IPS-18a (cell line): Measurements from ENCODE around the gene NTN5.
"Not testable (repeated sequence)": the region's sequence is repeated elsewhere in the genome, so short reads cannot be mapped to it uniquely, and the experiment has no call there.

Experiments
- H3K27ac ChIP-seq: one replicate; pipeline ENCODE4 v1.5.1; 2013; ENCODE audit warnings: low read length
- H3K27me3 ChIP-seq: one replicate; pipeline ENCODE4 v1.6.1; 2013; ENCODE audit warnings: mild to moderate bottlenecking, low read length; ENCODE audit not compliant: control insufficient read depth, insufficient read depth
- H3K36me3 ChIP-seq: one replicate; pipeline ENCODE4 v1.6.1; 2013; ENCODE audit warnings: low read depth, low read length; ENCODE audit not compliant: control insufficient read depth
- H3K4me1 ChIP-seq: one replicate; pipeline ENCODE4 v1.6.1; 2013; ENCODE audit warnings: low read depth, low read length; ENCODE audit not compliant: control insufficient read depth
- H3K4me3 ChIP-seq: one replicate; pipeline ENCODE4 v1.5.1; 2013; ENCODE audit warnings: low read length
- H3K9ac ChIP-seq: one replicate; pipeline ENCODE4 v1.6.1; 2013; ENCODE audit warnings: mild to moderate bottlenecking, low read length, moderate library complexity
- H3K9me3 ChIP-seq: one replicate; pipeline ENCODE4 v1.6.1; 2013; ENCODE audit warnings: low read depth, low read length; ENCODE audit not compliant: control insufficient read depth

Gene NTN5

DNA sequence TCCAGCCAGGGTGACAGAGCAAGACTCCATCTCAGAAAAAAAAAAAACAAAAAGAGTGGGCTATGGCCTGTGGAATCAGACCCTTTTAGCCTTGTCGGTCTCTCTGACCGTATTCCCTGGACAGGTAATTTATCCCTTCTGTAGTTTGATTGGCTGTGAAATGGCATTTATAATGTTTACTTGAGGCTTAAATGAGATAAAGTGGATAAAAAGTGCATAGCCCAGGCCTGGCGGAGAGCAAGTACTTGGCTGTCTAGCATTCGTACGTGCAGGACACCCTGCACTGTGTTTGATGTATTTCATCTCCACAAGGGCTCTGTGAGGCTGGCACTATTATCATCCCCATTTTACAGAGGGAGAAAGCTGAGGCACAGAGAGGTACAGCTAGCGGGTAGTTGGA lies 7.0 kb downstream of the NTN5 start:
- Histone ChIP-seq H3K4me1 (no peaks in the 10 kb centered on the region), H3K4me3 (no peak overlapping the region), H3K27ac (no peak overlapping the region), H3K36me3 (no peaks in the 10 kb centered on the region), H3K27me3 (no peaks in the 10 kb centered on the region), H3K9ac (no peak overlapping the region), H3K9me3 (no peaks in the 10 kb centered on the region)

DNA sequence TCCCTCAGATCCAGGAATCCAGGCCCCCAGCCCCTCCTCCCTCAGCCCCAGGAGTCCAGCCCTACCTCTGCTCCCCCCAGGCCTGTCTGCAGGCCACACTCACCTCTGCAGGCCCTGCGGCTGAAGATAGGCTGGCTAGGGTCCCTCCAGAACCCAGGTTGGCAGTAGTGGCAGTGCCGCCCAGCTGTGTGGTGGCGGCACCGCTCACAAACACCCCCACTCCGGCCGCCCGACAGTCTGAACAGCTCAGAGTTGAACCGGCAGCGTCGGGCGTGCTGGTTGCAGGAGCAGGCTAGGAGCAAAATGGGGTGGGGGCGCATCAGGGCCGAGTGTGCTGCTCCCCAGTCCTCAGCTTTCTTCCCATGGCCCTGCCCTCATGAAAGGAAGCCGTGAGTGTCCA lies 8.3 kb downstream of the NTN5 start:
- Histone ChIP-seq H3K27ac (no peak overlapping the region), H3K36me3 (no peaks in the 10 kb centered on the region), H3K4me3 (no peak overlapping the region), H3K4me1 (no peaks in the 10 kb centered on the region), H3K9ac (no peak overlapping the region), H3K27me3 (no peaks in the 10 kb centered on the region), H3K9me3 (no peaks in the 10 kb centered on the region)

DNA sequence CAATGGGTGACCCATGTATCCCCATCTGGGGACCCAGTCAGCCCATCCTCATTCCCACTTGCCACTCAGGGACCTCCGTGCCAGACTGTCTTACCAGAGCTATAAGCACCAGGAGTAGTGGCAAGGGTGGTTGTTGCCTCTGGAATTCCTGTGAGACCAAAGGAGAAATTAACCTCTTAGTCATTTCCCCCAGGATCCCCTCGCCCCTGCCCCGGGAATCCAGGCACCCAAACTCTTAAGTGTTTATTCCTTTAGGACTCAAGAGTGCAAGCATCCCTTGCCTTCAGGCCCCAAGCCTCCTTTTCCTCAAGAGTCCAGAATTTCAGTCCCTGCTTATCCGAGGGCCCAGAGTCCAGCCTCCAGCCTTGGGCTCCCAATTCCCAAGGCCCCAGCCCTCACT lies 9.2 kb downstream of the NTN5 start:
- Histone ChIP-seq H3K4me3 (no peak overlapping the region), H3K27ac (no peak overlapping the region), H3K4me1 (no peaks in the 10 kb centered on the region), H3K9ac (no peak overlapping the region), H3K9me3 (no peaks in the 10 kb centered on the region), H3K27me3 (no peaks in the 10 kb centered on the region), H3K36me3 (no peaks in the 10 kb centered on the region)

DNA sequence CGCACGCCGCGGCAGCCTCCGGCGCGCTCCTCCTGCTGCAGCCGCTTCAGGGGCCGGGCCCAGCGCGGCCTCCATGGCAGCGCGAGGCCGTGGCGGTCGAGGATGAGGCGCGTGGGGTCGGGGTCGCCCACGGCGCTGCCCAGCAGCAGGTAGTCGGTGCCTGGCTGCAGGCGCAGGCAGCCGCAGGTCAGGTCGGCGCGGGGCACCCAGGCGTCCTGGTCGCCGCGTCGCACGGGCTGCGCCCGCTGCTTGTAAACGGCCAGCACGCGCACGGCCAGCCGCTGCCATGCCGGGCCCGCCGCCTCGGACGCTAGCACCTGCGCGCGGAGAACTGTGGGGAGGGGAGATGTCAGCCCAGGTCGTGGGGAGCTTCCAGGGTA lies 11.1 kb downstream of the NTN5 start:
- H3K27ac ChIP-seq, result no peak overlapping the region
- H3K9me3 ChIP-seq, result no peaks in the 10 kb centered on the region
- H3K9ac ChIP-seq, result no peak overlapping the region

DNA sequence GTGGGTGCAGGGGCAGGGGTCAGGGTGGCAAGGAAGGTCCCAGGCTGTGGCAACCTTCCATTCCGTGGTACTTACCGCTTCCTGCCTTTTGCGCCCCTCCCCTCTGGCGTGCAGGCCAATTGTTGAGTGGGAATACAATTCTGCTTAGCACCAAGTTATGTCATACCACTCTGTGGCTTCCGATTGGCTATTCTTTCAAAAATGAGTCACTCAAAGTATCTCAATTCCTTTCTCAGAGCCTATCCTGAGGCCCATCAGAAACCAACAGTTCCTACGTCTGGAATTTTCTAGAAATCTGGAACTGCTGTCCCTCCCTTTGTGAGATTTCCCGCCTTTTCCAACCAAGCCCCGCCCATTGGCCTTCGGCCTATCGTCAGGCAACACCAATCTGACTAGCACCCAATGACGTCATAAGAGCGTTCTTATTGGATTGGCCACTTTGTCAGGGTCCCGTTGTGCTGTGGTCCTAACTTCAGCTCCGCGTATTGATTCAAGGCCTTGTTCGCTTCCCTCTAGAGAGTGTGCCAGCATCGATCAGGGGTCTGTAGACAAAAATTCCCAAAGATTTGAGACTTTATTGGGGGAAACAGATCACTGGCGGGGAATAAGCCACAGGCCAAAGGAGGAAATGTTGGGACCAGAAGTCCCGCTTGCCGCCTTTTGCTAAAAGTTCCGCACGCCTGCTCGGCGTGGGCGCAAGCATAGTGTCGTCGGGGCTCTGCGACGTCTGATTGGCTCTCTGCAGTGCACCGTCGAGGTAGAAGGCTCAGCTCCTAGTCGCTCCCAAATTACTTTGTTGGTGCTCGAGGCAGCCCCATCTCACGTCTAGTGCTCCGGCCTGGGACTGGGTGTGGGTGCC lies 11.7 kb downstream of the NTN5 start:
- no peak overlapping the region for H3K4me3 ChIP-seq
- no peak overlapping the region for H3K9ac ChIP-seq

More for the DNA sequence above, 11.1 kb downstream of the NTN5 start:
- Histone ChIP-seq H3K27me3 (no peaks in the 10 kb centered on the region), H3K36me3 (no peaks in the 10 kb centered on the region), H3K4me1 (peaks cover 4% of the 10 kb centered on the region), H3K4me3 (no peak overlapping the region)

DNA sequence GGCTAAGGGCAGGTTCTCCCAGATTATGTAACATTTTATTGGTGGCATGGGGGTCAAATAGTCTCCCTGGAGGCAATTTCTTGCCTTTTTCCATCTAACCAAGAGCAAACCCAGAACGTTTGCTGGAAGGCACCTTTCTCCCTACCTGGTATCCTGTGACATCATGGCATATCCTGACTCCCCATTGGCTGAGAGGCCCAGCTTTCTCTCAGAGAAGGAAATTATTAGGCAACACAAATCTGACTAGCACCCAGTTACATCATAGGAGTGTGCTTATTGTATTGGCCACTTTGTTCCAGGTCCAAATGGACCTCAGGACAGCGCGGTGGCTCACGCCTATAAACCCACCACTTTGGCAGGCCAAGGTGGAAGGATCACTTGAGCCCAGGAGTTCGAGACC lies 13.0 kb downstream of the NTN5 start:
- no peak overlapping the region for H3K27ac ChIP-seq
- H3K27me3 ChIP-seq, result no peaks in the 10 kb centered on the region
- H3K36me3 ChIP-seq, result no peaks in the 10 kb centered on the region
- H3K9ac ChIP-seq, result no peak overlapping the region
- H3K4me1 ChIP-seq, result peaks cover 4% of the 10 kb centered on the region
- no peaks in the 10 kb centered on the region for H3K9me3 ChIP-seq
- H3K4me3 ChIP-seq, result no peak overlapping the region

More for the DNA sequence above, 11.7 kb downstream of the NTN5 start:
- Histone ChIP-seq H3K9me3 (no peaks in the 10 kb centered on the region), H3K4me1 (peaks cover 4% of the 10 kb centered on the region), H3K27me3 (no peaks in the 10 kb centered on the region), H3K36me3 (no peaks in the 10 kb centered on the region), H3K27ac (no peak overlapping the region)

DNA sequence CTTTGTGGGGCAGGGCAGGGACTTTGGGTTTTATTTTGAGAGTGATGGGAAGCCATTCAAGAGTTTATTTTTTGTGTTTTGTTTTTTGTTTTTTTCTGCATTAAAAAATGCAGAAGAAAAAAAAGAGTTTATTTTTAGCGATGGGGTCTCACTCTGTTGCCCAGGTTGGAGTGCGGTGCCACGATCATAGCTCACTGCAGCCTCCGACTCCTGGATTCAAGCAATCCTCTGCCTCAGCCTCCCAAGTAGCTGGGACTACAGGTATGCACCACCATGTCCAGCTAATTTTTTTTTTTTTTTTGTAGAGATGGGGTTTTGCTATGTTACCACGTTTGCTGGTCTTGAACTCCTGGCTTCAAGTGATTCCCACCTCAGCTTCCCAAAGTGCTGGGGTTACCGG lies 14.3 kb downstream of the NTN5 start:
- Histone ChIP-seq H3K4me1 (peaks cover 4% of the 10 kb centered on the region), H3K27me3 (no peaks in the 10 kb centered on the region), H3K4me3 (no peak overlapping the region), H3K36me3 (no peaks in the 10 kb centered on the region), H3K9ac (no peak overlapping the region), H3K27ac (no peak overlapping the region), H3K9me3 (no peaks in the 10 kb centered on the region)

DNA sequence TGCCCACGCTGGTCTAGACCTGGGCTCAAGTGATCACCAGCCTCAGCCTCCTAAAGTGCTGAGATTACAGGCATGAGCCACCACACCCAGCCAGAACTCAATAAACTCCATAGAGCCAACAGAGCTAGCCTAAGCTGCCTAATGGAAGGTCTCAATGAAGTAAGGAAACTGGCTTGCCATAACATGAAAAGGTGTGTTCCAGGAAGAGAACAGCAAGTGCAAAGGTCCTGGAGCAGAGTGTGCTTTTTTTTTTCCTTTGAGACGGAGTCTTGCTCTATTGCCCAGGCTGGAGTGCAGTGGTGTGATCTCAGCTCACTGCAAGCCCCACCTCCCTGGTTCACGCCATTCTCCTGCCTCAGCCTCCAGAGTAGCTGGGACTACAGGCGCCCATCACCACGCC lies 15.0 kb downstream of the NTN5 start:
- not testable (repeated sequence) for H3K27me3 ChIP-seq, H3K27ac ChIP-seq, H3K9ac ChIP-seq, H3K36me3 ChIP-seq, H3K4me3 ChIP-seq, H3K9me3 ChIP-seq, H3K4me1 ChIP-seq

DNA sequence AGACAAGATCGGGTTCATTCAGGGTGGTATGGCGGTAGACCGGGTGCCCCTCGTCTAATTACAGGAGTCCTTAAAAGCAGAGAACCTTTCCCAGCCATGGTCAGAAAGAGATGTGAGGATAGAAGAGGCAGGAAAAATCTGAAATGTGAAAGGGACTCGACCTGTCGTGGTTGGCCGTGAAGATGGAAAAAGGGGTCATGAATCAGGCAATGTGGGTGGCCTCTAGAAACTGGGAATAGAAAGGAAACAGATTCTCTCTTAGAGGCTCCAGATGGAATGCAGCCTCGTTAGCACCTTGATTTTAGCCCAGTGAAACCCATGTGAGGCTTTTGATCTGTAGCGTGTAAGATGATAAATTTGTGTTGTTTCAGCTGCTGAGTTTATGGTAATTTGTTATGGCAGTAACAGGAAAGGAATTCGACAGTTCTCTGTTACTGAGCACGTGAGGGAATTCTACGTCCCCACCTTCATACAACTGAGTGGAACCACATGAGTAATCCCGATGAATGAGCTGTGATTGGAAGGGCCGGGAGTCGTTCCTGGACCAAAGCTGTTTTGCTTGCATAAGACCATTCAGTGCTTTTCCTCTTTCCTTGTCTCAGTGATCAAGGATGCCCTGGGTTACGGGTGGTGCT lies 15.9 kb downstream of the NTN5 start:
- H3K9me3 ChIP-seq, result no peaks in the 10 kb centered on the region
- no peak overlapping the region for H3K4me3 ChIP-seq
- peaks cover 4% of the 10 kb centered on the region for H3K4me1 ChIP-seq
- H3K27me3 ChIP-seq, result no peaks in the 10 kb centered on the region
- no peaks in the 10 kb centered on the region for H3K36me3 ChIP-seq
- no peak overlapping the region for H3K27ac ChIP-seq
- no peak overlapping the region for H3K9ac ChIP-seq

DNA sequence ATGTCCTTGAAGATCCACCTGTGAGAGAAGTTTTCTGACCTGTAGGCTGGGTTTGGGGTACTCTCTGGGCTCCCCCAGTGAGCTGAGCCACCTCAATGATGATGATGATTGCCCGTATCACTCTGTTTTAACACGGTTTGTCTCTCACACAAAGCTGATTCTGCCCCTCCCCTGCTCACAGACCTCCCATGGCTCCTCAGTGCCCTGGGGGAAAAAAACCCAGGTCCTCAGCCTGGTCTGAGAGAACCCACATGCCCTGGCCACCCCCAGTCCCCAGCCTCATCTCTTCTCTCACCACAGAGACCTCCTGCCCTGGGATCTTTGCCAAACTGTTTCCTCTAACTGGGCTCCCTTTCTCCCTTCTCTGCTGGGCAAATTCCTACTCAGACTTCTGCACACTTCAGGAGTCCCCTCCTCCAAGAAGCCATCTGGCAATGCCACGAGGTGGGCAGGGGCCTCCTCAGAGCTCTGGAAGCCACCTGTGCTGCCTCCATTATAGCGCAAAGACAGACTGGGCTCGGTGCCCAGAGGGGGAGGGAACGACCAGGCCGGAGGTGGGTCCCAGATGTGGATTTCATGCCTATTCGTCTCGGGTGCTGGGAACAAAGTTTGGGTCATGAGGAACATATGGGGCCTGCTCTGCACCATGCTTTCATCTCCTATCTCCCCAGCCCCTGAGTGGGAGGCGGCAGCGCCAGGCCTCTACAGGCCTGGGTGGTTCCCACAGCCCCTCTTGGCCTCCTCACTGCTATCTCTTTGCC lies 18.3 kb downstream of the NTN5 start:
- Histone ChIP-seq H3K4me3 (no peak overlapping the region), H3K4me1 (peaks cover 4% of the 10 kb centered on the region), H3K9me3 (no peaks in the 10 kb centered on the region), H3K27ac (no peak overlapping the region), H3K9ac (no peak overlapping the region), H3K27me3 (no peaks in the 10 kb centered on the region), H3K36me3 (no peaks in the 10 kb centered on the region)

DNA sequence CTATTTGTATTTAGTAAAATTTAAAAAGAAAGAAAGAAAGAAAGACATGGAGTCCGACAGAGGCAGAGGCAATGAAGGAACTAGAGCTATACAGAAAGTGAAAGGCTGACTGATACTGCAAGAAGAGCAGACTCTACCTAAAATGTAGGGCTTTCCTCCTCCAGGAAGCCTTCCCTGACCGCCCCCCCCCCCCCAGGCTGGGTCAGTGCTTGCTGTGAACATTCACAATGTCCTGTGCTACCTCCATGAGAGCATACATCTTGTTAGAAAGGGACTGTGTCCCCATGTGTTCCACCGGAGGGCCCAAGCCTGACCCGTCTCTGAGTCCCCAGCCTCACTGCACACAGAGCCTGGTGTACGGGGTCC lies 21.2 kb downstream of the NTN5 start:
- Histone ChIP-seq H3K27ac (no peak overlapping the region), H3K27me3 (no peaks in the 10 kb centered on the region), H3K9me3 (no peaks in the 10 kb centered on the region), H3K4me3 (no peak overlapping the region), H3K4me1 (no peaks in the 10 kb centered on the region), H3K36me3 (no peaks in the 10 kb centered on the region), H3K9ac (no peak overlapping the region)
